ENCODE data around the gene PTPRD.

- TF ChIP-seq POLR2A (IDR thresholded peaks at IDR 0.05; ENCODE audit: borderline replicate concordance, extremely low read depth, insufficient read depth, insufficient read length) (no peak), CTCF (IDR thresholded peaks at IDR 0.05 in 2 of 3, conservative IDR thresholded peaks at IDR 0.05 in 1 of 3; ENCODE audit: borderline replicate concordance in 1 of 3, insufficient read depth in 1 of 3, low read depth in 2 of 3, low read length in 2 of 3) (no peak), POLR2AphosphoS5 (IDR thresholded peaks at IDR 0.05; ENCODE audit: low read depth, low read length) (no peak)
Observed at GRCh38 chr9:10488937-10489336, 123.9 kb downstream of the PTPRD start.
